ENCODE data around the gene PRKAA1.
"Not testable (repeated sequence)": the region's sequence is repeated elsewhere in the genome, so short reads cannot be mapped to it uniquely, and the experiment has no call there.

PRKAA1 gene

DNA sequence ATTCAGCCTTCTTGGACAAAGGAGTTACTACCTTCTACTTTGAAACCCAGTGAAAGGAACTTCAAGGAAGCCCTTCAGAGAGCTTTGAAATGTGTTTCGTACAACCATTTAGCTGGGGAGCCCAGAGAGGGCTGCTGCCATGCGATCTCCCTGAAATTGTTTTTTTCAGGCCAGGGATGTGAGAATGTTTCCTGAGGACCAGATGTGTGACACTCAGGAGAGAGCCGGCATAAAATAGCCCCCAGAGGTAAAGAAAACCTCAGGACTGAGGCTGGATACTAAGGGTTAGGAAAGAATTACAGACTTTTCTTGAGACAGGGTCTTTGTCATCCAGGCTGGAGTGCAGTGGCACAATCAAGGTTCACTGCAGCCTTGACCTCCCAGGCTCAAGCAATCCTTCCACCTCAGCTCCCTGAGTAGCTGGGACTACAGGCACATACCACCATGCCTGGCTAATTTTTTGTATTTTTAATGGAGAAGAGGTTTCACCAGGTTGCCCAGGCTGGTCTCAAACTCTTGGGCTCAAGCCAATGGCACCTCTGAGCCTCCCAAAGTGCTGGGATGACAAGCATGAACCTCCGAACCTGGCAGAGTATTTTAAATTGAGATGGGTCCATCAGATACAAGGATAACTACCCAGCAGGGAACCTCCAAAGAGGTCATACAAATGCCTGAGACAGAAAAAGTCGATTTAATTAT lies 28.5 kb upstream of the PRKAA1 start:
- DNase-seq (ENCODE audit: low read depth in 2 of 2) = no peak

- not testable (repeated sequence) for DNase-seq (ENCODE audit: low read depth in 2 of 2)
Measured at GRCh38 chr5:40825461-40826043, 27.4 kb upstream of the PRKAA1 start.

GRCh38 chr5:40823459-40823858 lies 25.3 kb upstream of the PRKAA1 start:
- DNase-seq (ENCODE audit: low read depth in 2 of 2) = no peak

DNA sequence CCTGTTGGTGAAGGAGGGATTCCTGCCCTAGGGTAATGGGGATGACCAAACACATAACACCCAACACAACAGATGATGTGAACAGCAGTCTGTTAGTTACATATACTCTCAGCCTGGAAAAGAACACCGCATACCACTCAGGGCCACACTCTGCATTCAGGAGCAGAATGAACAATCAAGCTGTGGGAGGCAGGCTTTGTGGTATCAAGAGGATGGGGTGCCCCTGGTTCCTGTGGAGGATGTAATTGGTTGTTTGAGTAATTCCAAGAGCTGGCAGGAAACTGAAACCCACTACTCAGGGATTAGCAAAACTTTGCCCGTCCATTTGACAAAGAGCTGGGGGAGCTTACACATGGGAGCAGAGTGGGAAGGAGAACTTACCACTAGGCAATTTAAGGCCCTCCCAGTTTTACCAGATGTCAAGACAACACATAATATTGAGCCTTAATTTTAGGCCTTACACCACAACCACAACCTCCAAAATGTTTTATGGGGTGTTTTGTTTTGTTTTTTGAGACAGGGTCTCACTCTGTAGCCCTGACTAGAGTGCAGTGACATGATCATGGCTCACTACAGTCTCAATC lies 15.6 kb upstream of the PRKAA1 start:
- DNase-seq (ENCODE audit: low read depth in 2 of 2) = no peak

DNA sequence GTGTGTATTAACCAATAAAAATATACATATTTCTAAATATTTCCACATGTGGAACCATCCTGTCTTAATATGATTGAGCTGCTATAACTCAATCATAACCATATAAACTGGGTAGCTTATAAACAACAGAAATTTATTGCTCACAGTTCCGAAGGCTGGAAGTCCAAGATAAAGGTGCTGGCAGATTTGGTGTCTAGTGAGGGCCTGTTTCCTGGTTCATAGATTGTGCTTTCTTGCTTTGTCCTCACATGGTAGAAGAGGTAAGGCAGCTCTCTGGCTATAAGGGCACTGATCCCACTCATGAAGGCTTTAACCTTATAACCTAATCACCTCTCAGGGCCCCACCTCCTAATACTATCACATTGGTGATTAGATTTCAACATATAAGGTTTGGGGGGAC lies 14.0 kb upstream of the PRKAA1 start:
- no peak for DNase-seq (ENCODE audit: low read depth in 2 of 2)

DNA sequence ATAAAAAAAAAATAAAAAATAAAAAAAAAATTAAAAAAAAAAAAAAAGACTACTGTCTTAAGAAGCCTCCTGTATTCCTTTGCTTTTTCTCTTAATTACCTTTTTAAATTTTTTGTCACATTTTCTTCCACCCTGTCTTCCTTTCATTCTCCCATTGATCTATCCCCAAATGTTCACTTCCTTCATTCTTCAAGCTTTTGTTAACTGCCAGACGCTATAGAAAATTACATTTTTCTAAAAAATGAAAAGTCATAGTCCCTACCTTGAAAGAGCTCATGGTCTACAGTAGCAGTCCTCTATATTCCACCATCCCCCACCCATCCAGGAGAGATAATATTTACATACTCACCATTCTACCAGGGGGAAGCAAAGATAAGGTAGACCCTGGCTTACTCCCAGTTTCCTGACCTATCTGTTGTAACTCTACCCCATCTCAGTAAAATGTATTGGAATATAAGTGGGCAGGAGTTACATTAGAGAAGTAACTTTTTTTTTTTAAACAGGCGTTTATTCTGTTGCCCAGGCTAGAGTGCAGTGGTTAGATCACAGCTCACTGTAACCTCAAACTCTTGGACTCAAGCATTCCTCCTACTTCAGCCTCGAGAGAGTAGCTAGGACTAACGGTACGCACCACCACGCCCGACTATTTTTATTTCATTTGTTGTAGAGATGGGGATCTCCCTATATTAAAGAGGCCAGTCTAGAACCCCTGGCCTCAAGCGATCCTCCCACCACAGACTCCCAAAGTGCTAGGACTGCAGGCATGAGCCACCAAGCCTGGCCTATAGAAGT lies 3.8 kb upstream of the PRKAA1 start:
- no peak for DNase-seq (ENCODE audit: low read depth in 2 of 2)

DNA sequence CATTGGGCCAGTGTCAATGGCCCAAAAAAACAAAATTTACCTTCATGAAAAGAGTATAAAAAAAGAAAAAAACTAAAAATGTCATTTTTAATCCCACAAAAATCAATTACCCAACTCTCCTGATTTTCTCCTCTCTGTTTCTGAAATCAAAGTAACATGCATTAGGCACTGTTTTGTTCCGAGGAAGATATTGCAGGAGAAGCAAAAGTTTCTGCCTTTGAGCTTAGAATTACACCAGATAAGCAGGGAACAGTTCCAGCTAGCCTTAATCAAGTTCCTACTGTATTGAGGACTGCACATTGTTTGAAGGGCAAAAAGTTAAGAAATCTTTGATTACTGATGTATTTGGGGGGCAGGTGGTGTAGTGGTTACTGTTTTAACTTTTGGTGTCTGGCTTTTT lies 1.1 kb upstream of the PRKAA1 start:
- DNase-seq (ENCODE audit: low read depth in 2 of 2) = no peak

DNA sequence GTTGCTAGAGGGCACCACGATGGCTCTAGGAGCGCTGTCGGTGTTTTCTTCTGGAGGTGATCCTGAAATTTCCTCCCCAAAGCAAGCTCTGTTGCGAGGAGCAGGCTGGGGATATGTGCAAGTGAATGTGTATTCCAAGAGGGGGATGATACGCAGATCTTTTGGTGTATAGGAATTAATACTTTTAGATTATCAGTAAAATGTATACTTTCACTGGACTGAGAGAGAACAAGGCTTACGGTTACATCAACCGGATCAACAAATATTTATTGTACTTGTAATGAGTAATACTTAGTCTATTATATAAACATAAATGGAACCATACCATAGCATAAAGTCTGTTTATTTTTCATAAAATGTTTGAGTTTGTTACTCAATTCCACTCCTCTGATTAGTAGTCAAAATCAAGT lies 632 bp upstream of the PRKAA1 start:
- DNase-seq (ENCODE audit: low read depth in 2 of 2) = no peak

- DNase-seq (ENCODE audit: low read depth in 2 of 2) = peak; percentile 58 to 60
Measured at GRCh38 chr5:40797273-40798011, 732 bp downstream of the PRKAA1 start.

DNA sequence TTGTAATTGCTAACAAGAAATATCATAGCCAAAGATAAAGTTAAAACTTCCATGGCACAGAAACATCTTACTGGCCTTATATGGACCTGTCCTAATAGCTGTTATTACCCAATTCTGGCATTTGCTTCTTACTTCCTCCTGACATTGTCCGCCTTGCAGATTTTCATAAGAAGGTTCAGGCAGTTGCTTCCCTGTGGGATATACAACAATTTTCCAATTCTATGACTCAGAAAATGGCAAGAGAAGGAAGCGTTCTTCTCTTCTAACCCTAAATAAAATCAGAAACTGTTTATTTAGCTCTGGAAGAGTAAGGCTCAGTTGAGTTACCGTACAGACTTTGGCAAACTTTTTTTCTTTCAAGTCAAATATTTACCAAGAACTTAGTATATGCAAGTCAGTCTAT lies 1.7 kb downstream of the PRKAA1 start:
- no peak for DNase-seq (ENCODE audit: low read depth in 2 of 2)

DNA sequence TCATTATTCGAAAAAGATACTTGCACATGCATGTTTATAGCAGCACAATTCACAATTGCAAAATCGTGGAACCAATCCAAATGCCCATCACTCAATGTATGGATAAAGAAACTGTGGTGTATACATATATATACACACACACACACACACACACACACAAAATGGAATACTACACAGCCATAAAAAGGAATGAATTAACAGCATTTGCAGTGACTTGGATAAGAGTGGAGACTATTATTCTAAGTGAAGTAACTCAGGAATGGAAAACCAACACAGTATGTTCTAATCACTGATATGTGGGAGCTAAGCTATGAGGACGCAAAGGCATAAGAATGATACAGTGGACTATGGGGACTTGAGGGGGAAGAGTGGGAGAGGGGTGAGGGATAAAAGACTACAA lies 3.3 kb downstream of the PRKAA1 start:
- DNase-seq (ENCODE audit: low read depth in 2 of 2) = not testable (repeated sequence)

DNA sequence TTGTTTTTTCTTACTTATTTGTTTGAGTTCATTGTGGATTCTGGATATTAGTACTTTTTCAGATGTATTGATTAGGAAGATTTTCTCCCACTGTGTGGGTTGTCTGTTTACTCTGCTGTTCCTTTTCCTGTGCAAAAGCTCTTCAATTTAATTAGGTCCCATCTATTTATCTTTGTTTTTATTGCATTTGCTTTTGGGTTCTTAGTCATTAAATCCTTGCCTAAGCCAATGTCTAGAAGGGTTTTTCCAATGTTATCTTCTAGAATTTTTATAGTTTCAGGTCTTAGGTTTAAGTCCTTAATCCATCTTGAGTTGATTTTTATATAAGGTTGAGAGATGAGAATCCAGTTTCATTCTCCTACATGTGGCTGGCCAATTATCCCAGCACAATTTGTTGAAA lies 3.8 kb downstream of the PRKAA1 start:
- DNase-seq (ENCODE audit: low read depth in 2 of 2) = not testable (repeated sequence)

DNA sequence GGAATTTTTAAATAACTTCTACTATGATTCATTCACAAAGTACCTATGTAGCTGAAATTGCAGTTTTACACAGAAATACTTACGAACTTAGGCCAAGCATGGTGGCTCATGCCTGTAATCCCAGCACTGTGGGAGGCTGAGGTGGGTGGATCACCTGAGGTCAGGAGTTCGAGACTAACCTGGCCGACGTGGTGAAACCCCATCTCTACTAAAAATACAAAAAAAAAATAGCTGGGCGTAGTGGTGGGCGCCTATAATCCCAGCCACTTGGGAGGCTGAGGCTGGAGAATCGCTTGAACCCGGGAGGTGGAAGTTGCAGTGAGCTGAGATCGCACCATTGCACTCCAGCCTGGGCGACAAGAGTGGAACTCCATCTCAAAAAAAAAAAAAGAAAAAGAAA lies 5.5 kb downstream of the PRKAA1 start:
- DNase-seq (ENCODE audit: low read depth in 2 of 2) = not testable (repeated sequence)

GRCh38 chr5:40791715-40792139 lies 6.4 kb downstream of the PRKAA1 start:
- DNase-seq (ENCODE audit: low read depth in 2 of 2) = no peak

- no peak for DNase-seq (ENCODE audit: low read depth in 2 of 2)
Measured at GRCh38 chr5:40790947-40791593, 7.1 kb downstream of the PRKAA1 start.

DNA sequence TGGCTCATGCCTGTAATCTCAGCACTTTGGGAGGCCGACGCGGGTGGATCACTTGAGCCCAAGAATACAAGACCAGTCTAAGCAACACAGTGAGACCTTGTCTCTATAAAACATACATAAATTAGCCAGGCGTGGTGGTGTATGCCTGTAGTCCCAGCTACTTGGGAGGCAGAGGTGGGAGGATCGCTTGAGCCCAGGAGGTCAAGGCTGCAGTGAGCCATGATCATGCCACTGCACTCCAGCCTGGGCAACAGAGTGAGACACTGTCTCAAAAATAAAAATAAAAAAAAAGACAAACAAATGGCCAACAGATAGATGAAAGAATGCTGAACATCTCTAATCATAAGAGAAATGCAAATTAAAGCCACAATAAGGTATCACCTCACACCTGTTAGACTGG lies 9.2 kb downstream of the PRKAA1 start:
- not testable (repeated sequence) for DNase-seq (ENCODE audit: low read depth in 2 of 2)

- DNase-seq (ENCODE audit: low read depth in 2 of 2) = no peak
Measured at GRCh38 chr5:40787986-40788385, 10.2 kb downstream of the PRKAA1 start.

DNA sequence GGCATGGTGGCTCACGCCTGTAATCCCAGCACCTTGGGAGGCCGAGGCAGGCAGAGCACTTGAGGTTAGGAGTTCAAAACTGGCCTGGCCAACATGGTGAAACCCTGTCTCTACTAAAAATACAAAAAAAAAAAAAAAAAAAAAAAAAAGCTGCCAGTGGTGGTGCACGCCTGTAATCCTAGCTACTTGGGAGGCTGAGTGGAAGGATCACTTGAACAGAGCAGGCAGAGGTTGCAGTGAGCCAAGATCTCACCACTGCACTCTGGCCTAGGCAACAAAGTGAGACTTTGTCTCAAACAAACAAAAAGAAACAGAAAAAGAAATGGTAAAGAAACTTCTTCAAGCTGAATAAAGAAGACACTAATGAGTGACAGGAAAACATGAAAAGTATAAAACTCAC lies 11.5 kb downstream of the PRKAA1 start:
- DNase-seq (ENCODE audit: low read depth in 2 of 2) = not testable (repeated sequence)

DNA sequence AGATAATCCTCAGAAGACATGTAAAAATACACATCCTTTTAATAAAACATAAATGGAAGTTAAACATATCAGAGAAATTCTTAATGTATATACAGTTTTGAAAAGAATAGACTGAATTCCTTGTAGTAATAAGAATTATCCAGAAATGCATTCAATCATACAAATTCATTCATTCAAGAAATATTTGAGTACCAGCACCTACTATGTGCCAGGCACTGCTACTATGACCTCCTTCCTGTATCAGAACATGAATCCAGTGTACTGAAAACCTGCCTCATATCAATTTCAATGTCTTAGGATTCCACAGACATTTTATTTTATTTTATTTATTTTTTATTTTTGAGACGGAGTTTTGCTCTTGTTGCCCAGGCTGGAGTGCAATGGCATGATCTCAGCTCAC lies 13.3 kb downstream of the PRKAA1 start:
- DNase-seq (ENCODE audit: low read depth in 2 of 2) = no peak

GRCh38 chr5:40784027-40784653 lies 14.0 kb downstream of the PRKAA1 start:
- no peak for DNase-seq (ENCODE audit: low read depth in 2 of 2)
